ENCODE results near the gene RNF138.

DNA sequence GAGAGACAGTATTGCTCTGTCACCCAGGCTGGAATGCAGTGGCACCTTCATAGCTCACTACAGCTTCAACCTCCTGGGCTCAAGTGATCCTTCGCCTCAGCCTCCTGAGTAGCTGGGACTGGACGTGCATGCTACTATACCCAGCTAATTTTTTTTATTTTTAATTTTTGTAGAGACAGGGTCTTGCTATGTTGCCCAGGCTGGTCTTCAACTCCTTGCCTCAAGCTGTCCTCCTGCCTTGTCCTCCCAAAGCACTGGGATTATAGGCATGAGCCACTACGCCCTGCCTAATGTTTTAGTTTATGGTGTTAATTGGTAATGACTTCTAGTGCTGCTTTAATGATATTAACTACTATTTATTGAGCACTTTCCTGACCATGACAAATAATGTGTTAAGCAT is 18.3 kb downstream of the RNF138 start:
- no peak for TF ChIP-seq MAFK (conservative IDR thresholded peaks at IDR 0.05 in 1 of 2, IDR thresholded peaks at IDR 0.05 in 1 of 2; ENCODE audit: low read length in 2 of 2)
- TF ChIP-seq NCOA1 (CRISPR knock-in tag; IDR thresholded peaks at IDR 0.05): no peak
- no peak for TF ChIP-seq POLR2AphosphoS5 (IDR thresholded peaks at IDR 0.05; ENCODE audit: low read depth, low read length)
- no peak for TF ChIP-seq TOE1 (CRISPR knock-in tag; IDR thresholded peaks at IDR 0.05)
